ENCODE measurements around the gene PRB2.

GRCh38 chr12:11361151-11361550, 34.2 kb downstream of the PRB2 start:
- TF ChIP-seq CTCF (IDR thresholded peaks at IDR 0.05; ENCODE audit: poor library complexity): no peak
- no peak for TF ChIP-seq EZH2 (IDR thresholded peaks at IDR 0.05; ENCODE audit: borderline replicate concordance)

Measured in hepatocyte (in vitro differentiated cells).